ENCODE data around the gene OPN4.

The OPN4 gene

GRCh38 chr10:86657011-86657395 is 2.7 kb downstream of the OPN4 start:
- no peak for DNase-seq (ENCODE audit: low spot score)
- CTCF ChIA-PET, result no interaction called here
- H3K27ac ChIP-seq, result no peak overlapping the region
- TF ChIP-seq, protein P1, sequence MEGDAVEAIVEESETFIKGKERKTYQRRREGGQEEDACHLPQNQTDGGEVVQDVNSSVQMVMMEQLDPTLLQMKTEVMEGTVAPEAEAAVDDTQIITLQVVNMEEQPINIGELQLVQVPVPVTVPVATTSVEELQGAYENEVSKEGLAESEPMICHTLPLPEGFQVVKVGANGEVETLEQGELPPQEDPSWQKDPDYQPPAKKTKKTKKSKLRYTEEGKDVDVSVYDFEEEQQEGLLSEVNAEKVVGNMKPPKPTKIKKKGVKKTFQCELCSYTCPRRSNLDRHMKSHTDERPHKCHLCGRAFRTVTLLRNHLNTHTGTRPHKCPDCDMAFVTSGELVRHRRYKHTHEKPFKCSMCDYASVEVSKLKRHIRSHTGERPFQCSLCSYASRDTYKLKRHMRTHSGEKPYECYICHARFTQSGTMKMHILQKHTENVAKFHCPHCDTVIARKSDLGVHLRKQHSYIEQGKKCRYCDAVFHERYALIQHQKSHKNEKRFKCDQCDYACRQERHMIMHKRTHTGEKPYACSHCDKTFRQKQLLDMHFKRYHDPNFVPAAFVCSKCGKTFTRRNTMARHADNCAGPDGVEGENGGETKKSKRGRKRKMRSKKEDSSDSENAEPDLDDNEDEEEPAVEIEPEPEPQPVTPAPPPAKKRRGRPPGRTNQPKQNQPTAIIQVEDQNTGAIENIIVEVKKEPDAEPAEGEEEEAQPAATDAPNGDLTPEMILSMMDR (conservative IDR thresholded peaks at IDR 0.05; ENCODE audit: low read depth), result no peak
- POLR2A ChIA-PET (ENCODE audit: low non-redundant PET), result no interaction called here

GRCh38 chr10:86657396-86658011 is 3.2 kb downstream of the OPN4 start:
- ChIA-PET CTCF (interaction anchor here (0.6 kb wide), 1 partner anchor 16 kb away, joined by 3 read pairs; no protein-coding TSS in a partner anchor), POLR2A (ENCODE audit: low non-redundant PET) (no interaction called here)
- TF ChIP-seq, protein P1 (conservative IDR thresholded peaks at IDR 0.05; ENCODE audit: low read depth), result no peak
- H3K27ac ChIP-seq, result no peak overlapping the region
- DNase-seq (ENCODE audit: low spot score), result no peak

DNA sequence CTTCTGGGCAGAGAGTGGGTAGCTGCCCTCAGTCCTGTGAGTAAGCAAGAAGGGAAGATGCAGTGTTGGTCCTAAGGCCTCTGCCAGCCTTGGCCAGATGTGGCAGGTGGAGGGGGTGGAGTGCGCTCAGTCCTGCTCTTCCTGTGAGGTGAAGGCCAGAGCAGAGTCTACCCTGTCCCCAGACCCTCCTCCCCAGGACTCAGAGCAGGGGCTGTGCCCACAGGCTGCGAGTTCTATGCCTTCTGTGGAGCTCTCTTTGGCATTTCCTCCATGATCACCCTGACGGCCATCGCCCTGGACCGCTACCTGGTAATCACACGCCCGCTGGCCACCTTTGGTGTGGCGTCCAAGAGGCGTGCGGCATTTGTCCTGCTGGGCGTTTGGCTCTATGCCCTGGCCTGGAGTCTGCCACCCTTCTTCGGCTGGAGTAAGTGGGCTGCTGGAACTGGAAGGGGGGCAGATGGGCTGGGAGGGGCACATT is 4.0 kb downstream of the OPN4 start:
- ChIA-PET POLR2A (ENCODE audit: low non-redundant PET) (no interaction called here), CTCF (interaction anchor here (0.6 kb wide), 1 partner anchor 17 kb away, joined by 3 read pairs; no protein-coding TSS in a partner anchor)
- no peak overlapping the region for H3K27ac ChIP-seq
- no peak for DNase-seq (ENCODE audit: low spot score)
- TF ChIP-seq, protein P1 (conservative IDR thresholded peaks at IDR 0.05; ENCODE audit: low read depth), result no peak

- H3K27ac ChIP-seq, result no peak overlapping the region
- TF ChIP-seq, protein P1 (conservative IDR thresholded peaks at IDR 0.05; ENCODE audit: low read depth), result no peak
- DNase-seq (ENCODE audit: low spot score), result no peak
- CTCF ChIA-PET, result interaction anchor here (1.0 kb wide), 1 partner anchor 9 kb away, joined by 4 read pairs; no protein-coding TSS in a partner anchor
- POLR2A ChIA-PET (ENCODE audit: low non-redundant PET), result no interaction called here
Observed at GRCh38 chr10:86658751-86659150, 4.4 kb downstream of the OPN4 start.

- POLR2A ChIA-PET (ENCODE audit: low non-redundant PET), result no interaction called here
Observed at GRCh38 chr10:86659161-86659691, 4.9 kb downstream of the OPN4 start.

GRCh38 chr10:86659721-86660453 is 5.5 kb downstream of the OPN4 start:
- CTCF ChIA-PET, result interaction anchor here (0.5 to 1.0 kb wide), 3 partner anchors 8 to 279 kb away, joined by 3 to 5 read pairs (median 4); no protein-coding TSS in a partner anchor
- H3K27ac ChIP-seq, result no peak overlapping the region
- TF ChIP-seq, protein P1 (conservative IDR thresholded peaks at IDR 0.05; ENCODE audit: low read depth), result no peak
- POLR2A ChIA-PET (ENCODE audit: low non-redundant PET), result no interaction called here
- DNase-seq (ENCODE audit: low spot score), result no peak

More at GRCh38 chr10:86659161-86659691, 4.9 kb downstream of the OPN4 start:
- CTCF ChIA-PET, result interaction anchor here (0.5 to 1.0 kb wide), 3 partner anchors 9 to 280 kb away, joined by 3 to 5 read pairs (median 4); no protein-coding TSS in a partner anchor
- DNase-seq (ENCODE audit: low spot score), result no peak
- TF ChIP-seq, protein P1 (conservative IDR thresholded peaks at IDR 0.05; ENCODE audit: low read depth), result no peak
- H3K27ac ChIP-seq, result no peak overlapping the region

All from RWPE1 (cell line).